Dermis blood vessel endothelial cell (primary cell): ENCODE measurements around the gene VARS2. TPM values are rescaled to one million over a fixed set of nuclear protein-coding genes. Genes with fewer than 3 reads are reported as not detected.
"Not testable (repeated sequence)": the region's sequence is repeated elsewhere in the genome, so short reads cannot be mapped to it uniquely, and the experiment has no call there.

Source experiments
- DNase-seq: peaks from one replicate; pipeline ENCODE4 v3.0.0; 2010
- total RNA-seq: library from RNA; depleted of rRNA; stranded (reverse); fragments of >200 nt; gene quantifications from 2 replicates; pipeline ENCODE4 v1.2.3, GENCODE V29; 2014

Gene VARS2
- total RNA-seq = 11.7 and 20.5 TPM in 2 replicates

- peak; percentile 94 for DNase-seq
Observed at GRCh38 chr6:30914076-30914853, at the start of gene VARS2. Gene VARS2 (plus strand): TSS chr6:30914238. CDS start chr6:30914837, 599 bp downstream.

DNA sequence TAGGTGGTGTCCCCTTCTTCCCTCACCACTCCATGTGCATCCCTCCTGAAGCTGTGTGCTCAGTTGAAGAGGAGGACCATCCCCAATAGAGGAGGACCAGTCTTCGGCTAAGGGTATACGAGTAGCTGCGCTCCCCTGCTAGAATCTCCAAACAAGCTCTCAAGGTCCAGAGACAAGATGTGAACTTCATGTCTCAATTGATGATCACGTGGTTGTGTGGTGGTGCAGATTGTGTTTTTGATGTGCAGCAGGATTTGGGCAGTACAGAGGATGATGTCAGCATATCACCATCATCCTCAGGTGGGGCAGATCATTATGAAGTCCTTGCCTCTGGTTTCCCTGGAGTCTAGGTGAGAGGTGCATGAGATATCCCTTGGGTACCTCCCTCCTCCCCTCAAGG lies 49.7 kb upstream of the VARS2 start:
- DNase-seq = no peak

- not testable (repeated sequence) for DNase-seq
Observed at GRCh38 chr6:30869241-30869749, 44.7 kb upstream of the VARS2 start.

DNA sequence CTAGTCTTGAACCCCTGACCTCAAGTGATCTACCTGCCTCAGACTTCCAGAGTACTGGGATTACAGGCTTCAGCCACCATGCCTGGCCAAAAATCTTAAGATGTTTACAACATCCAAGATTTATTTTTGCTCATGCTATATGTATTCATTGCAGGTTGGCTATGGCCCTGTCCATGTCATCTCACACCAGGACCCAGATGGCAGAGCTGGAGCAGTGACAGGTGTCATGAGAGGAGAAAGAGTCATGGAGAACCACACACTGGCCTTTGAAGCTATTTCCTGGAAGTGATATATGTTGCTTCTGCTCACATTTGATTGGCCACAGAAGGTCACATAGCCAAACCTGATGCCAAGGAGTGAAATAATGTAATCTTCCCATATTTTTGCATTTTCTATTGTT lies 43.5 kb upstream of the VARS2 start:
- DNase-seq = no peak

GRCh38 chr6:30871592-30872183 lies 42.4 kb upstream of the VARS2 start:
- no peak for DNase-seq

DNA sequence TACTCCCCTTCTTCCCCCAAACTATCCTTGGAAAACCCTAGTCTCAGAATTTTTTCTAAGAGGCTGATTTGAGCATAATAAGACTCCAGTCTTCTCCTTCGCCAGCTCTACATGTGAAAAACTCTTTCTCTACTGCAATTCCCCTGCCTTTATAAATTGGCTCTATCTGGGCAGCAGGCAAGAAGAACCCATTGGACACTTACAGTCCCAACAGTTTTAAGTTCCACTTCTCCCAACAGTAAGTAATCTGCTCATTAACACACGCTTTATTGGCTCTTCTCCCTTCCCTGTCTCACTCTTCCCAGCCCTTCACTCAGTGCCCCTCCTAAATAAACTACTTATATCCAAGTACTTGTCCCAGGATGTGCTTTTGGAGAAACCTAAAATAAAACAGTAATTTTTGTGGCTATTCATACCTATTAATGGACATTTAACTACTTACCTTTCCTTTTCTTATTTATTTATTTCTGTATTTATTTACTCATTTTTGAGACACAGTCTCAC lies 40.8 kb upstream of the VARS2 start:
- no peak for DNase-seq

DNA sequence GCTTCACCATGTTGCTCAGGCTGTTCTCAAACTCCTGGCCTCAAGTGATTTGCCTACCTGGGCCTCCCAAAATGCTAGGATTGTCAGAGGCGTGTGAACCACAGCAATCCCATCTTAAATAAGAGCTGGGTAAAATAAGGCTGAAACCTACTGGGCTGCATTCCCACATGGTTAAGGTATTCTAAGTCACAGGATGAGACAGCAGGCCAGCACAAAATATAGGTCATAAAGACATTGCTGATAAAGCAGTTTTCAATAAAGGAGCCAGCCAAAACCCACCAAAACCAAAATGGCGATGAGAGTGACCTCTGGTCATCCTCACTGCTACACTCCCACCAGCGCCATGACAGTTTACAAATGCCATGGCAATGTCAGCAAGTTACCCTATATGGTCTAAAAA lies 40.2 kb upstream of the VARS2 start:
- DNase-seq = not testable (repeated sequence)

DNA sequence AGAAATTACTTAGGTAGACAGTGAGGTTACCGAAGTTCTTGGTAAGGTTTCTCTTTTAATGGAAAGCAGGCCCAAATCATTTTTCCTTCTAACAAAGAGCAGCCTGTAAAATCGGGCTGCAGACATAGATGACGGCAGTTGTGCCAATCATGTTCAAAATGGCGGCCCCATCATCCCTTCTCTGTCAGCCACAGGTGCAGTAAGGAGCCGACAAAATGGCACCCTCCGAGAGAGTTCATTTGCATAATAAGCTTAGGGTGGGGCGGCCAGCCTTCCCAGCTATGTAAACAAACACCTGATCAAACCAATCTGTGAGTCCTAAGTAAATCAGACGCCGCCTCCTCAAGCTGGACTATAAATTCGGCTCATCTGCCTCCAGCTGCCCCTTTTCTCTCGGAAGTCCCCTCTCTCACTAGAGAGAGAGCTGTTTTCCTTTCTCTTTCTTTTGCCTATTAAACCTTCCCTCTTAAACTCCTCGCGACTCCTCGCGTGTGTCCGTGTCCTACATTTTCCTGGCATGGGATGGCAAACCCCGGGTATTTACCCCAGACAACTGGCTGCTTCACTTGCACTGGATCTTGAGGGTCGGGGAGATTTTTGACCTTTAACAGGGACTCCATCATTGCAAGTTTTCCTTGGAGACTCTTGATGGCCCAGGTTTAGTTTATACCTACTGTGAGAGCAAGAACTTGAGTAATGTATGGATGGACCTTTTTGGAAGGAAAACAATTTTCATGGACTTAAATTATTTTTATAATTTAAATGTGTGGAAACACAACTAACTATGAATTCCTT lies 38.6 kb upstream of the VARS2 start:
- peak; percentile 7 for DNase-seq

DNA sequence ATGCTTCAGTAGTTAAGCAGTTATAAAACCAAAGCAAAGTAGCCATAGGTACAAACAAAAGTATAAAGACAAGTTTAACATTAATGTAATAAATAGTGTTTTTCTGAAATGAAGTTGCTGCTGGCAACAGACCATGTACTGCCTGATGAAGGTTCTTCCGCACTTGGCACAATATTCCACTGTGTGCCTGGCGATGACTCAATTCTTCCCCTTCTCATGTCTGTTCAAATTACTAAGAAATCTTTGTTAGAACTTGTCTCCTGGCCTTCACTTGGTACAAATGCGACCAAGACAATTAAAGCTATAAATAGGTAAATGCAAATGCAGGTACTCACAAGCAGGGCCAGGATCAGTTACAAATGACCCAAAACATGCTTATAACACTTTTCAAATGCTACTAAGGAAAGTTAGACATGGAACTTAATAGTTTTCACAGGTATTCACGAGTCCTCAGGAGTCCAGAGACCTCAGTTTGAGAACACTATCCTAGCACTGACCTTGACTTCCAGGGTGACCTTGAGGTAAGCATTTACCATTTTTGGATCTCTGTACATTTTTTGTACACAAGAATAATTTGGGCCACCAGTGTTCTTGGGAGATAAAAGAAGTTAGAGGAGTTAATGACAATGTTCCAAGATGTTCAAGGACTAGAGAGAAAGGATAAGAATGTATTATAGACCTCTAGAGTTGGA lies 37.9 kb upstream of the VARS2 start:
- peak; percentile 97 for DNase-seq

DNA sequence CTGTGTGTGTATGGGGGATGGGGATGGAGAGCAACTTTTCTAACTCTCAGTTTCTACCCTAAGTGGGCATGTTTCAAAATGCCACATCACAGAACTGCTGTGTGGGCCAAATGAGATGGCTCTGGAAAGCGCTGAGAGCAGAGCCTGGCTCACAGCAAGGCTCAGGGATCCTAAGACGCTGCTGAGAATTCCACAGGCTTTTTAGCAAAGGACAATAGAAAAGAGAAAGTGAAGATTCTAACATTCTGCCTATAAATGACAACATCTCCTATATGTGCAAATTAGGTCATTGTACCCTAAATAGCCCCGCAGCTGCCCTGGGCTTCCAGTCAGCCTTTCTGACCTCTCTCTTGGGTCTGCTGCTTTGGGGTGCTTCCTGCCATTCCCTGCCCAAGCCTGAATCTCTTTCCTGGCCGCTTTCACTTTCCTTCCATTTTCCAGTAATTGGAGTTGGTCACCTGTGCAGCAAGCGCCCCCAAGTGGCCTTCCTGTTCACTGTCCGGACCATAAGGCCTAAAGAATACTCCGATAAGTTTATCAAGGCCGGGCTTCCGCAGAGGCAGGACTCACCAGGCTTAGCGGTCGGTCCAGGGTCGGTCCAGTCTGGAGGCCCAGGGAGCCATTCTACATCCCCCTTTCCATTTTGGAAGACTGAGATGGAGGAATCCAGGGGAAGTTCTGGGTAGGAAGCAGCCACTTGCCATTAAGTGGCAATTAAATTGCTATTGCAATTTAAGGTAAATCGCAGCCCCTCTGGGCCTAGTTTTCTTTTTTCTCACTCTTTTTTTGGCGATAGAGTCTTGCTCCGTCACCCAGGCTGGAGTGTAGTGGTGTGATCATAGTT lies 36.4 kb upstream of the VARS2 start:
- peak; percentile 92 for DNase-seq

- DNase-seq = no peak
Observed at GRCh38 chr6:30879684-30880427, 34.2 kb upstream of the VARS2 start.

DNA sequence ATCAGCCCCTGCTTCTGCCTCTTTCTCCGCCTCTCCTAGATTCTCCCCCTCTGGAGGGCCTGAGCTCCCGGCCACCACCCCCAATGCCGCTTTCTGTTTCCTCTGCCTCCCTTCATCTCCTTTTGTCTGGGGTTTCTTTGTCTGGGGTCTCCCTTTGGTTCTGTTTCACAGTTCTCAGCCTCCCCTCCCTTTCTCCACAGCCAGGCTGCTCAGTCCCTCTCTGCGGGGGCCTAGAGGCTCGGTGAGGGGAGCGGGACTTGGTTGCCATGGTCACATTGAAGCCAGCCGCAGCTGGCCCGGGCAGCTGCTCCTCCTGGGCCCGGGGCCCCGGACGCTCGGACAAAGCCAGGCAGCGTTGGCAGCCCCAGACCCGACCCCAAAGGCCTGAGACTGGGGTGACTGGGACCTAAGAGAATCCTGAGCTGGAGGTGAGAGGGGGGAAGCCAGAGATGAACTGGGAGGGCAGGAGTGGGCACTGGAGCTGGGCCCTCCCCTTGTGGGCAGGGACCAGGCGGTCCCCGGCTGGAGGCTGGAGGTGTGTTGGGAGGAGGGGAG lies 33.3 kb upstream of the VARS2 start:
- no peak for DNase-seq

GRCh38 chr6:30881392-30882203 lies 32.4 kb upstream of the VARS2 start:
- DNase-seq = no peak

- DNase-seq = no peak
Observed at GRCh38 chr6:30882204-30882758, 31.8 kb upstream of the VARS2 start.

GRCh38 chr6:30882759-30883684 lies 31.0 kb upstream of the VARS2 start:
- no peak for DNase-seq

DNA sequence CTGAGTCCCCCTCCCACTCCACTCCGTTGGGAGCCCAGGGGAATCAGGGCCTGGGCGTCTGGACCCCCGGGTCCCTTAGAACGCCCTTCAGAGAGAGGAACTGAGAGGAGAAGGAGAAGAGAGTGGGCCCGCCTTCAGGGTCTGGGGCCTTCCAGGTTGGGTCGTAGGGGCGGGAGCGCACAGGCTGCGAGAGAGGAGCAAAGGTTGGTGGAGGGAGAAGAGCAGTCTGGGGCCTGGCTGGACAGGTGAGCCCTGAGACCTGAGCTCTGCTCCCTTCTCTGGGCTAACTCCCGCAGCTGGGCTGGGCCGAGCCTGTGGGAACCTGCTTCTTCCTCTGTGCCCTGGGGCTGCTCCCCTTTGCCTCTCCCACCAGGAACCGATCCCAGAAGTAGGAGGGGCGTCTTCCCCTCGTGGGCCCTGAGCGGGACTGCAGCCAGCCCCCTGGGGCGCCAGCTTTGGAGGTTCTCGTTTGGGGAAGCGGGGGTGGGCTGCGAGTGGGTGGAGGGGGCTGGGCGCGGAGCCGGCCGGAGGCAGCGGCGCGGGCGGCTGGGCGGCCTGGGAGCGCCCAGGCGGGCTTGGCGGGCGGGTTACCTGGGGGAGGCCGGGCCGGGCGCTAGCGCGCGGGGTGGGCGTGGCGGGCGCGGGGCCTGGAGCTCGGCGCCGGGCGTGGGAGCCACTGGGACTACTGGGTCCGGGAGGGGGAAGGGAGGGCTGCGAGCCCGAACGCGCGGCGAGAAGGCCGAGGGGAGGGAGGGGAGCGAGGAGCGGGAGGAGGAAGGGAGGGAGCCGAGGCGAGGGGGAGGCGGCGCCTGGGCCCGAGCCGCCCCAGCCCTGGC lies 30.1 kb upstream of the VARS2 start, which contains the start of gene DDR1:
Gene DDR1, plus strand, starts transcription at position 835 of the 836 bp plus-strand sequence. CDS start 4,211 bp downstream, outside the sequence.
- peak; percentile 23 for DNase-seq
